K562 (cell line): ENCODE measurements around the gene LASP1NB.

ENCODE experiments used
- CBX8 ChIP-seq: fragments of 200-600 bp; sonication (generic); IDR thresholded peaks from 2 replicates; pipeline ENCODE4 v1.6.1; 2012; ENCODE audit warnings: borderline replicate concordance, mixed run types, low read depth, mild to moderate bottlenecking, moderate library complexity, mixed read lengths, low read length, control low read depth, inconsistent platforms; ENCODE audit not compliant: poor library complexity, severe bottlenecking; ENCODE audit errors: extremely low read depth
- EZH2 ChIP-seq: IDR thresholded peaks from 2 replicates; pipeline ENCODE4 v1.6.1; 2012; ENCODE audit warnings: low read depth, mild to moderate bottlenecking, inconsistent platforms, low read length, borderline replicate concordance
- SMARCA4 ChIP-seq: fragments of 450-650 bp; IDR thresholded peaks from 2 replicates; pipeline ENCODE4 v1.6.1; 2016
- TCF15 ChIP-seq: fragments of 250-450 bp; sonication (Bioruptor Pico); IDR thresholded peaks from 2 replicates; pipeline ENCODE4 v1.8.0; 2022; ENCODE audit warnings: moderate library complexity, mild to moderate bottlenecking, inconsistent platforms
- ZBTB11 ChIP-seq, 3 experiments: fragments of 200-800 bp in 1 of 3; fragments of 250-450 bp in 1 of 3; fragments of 450-650 bp in 1 of 3; sonication (Bioruptor Pico) in 1 of 3; sonication (Bioruptor generic) in 1 of 3; formaldehyde crosslinking in 1 of 3; IDR thresholded peaks; 2 replicates each; pipeline versions ENCODE4 v1.6.1 to v1.8.0; 2016 to 2022; ENCODE audit warnings: mild to moderate bottlenecking in 2 of 3, missing genetic modification characterization in 2 of 3, missing compliant biosample characterization in 1 of 3, moderate library complexity in 1 of 3
- ZBTB7A ChIP-seq: IDR thresholded peaks from 2 replicates; pipeline ENCODE4 v1.6.1; 2011; ENCODE audit warnings: low read depth, mild to moderate bottlenecking, low read length, moderate library complexity, borderline replicate concordance; ENCODE audit not compliant: control insufficient read depth
- ZNF717 ChIP-seq: fragments of 250-450 bp; sonication (Bioruptor Pico); IDR thresholded peaks from 2 replicates; pipeline ENCODE4 v1.5.0; 2021
- TF ChIP-seq, protein P1 (sequence below), 2 experiments: fragments of 200-800 bp in 1 of 2; sonication (Bioruptor generic) in 1 of 2; sonication (generic) in 1 of 2; formaldehyde crosslinking in 1 of 2; IDR thresholded peaks in 1 of 2; conservative IDR thresholded peaks in 1 of 2; 2 replicates each; pipeline versions ENCODE4 v1.5.0 to v1.6.1; 2016 to 2020; ENCODE audit warnings: missing compliant biosample characterization in 1 of 2, missing genetic modification characterization in 1 of 2, missing genetic modification reagents in 1 of 2
- TF ChIP-seq, protein P2 (sequence below): fragments of 450-650 bp; IDR thresholded peaks from 2 replicates; pipeline ENCODE4 v1.6.1; 2018; ENCODE audit warnings: mild to moderate bottlenecking, low read depth; ENCODE audit not compliant: partially characterized antibody

The LASP1NB gene

GRCh38 chr17:38914741-38915638 is 10.4 kb upstream of the LASP1NB start (continued):
- TF ChIP-seq CBX8 (no peak), SMARCA4 (no peak), ZBTB11 (CRISPR knock-in tag; IDR thresholded peaks at IDR 0.05) (no peak), ZNF717 (no peak), EZH2 (no peak), TCF15 (CRISPR knock-in tag) (no peak), ZBTB7A (0 out of 2 replicates have a peak, but pooled peaks have one; percentile 30)
- TF ChIP-seq, protein P1, sequence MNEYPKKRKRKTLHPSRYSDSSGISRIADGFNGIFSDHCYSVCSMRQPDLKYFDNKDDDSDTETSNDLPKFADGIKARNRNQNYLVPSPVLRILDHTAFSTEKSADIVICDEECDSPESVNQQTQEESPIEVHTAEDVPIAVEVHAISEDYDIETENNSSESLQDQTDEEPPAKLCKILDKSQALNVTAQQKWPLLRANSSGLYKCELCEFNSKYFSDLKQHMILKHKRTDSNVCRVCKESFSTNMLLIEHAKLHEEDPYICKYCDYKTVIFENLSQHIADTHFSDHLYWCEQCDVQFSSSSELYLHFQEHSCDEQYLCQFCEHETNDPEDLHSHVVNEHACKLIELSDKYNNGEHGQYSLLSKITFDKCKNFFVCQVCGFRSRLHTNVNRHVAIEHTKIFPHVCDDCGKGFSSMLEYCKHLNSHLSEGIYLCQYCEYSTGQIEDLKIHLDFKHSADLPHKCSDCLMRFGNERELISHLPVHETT (CRISPR knock-in tag; conservative IDR thresholded peaks at IDR 0.05 in 1 of 2, IDR thresholded peaks at IDR 0.05 in 1 of 2), result no peak
- TF ChIP-seq, protein P2, sequence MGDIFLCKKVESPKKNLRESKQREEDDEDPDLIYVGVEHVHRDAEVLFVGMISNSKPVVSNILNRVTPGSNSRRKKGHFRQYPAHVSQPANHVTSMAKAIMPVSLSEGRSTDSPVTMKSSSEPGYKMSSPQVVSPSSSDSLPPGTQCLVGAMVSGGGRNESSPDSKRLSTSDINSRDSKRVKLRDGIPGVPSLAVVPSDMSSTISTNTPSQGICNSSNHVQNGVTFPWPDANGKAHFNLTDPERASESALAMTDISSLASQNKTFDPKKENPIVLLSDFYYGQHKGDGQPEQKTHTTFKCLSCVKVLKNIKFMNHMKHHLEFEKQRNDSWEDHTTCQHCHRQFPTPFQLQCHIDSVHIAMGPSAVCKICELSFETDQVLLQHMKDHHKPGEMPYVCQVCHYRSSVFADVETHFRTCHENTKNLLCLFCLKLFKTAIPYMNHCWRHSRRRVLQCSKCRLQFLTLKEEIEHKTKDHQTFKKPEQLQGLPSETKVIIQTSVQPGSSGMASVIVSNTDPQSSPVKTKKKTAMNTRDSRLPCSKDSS, result no peak
